ENCODE data around the gene IFNK. TPM values are rescaled to one million over a fixed set of nuclear protein-coding genes. Genes with fewer than 3 reads are reported as not detected.
A peak's percentile ranks its signal among the peaks of the same experiment; 100 is the strongest.

Gene IFNK
- total RNA-seq, 6 experiments from 2014 or later, result not detected

- intact Hi-C loops (cut with DNase I), result no loop called here
- DNase-seq, result no peak
- Histone ChIP-seq H3K27ac (no peak overlapping the region), H3K9me3 (no peaks in the 10 kb centered on the region), H3K36me3 (no peaks in the 10 kb centered on the region), H3K4me3 (no peak overlapping the region), H3K4me1 (peaks cover 0 to 56% (median 12%) of the 10 kb centered on the region in 4 donors), H3K27me3 (no peaks in the 10 kb centered on the region)
- TF ChIP-seq CTCF (IDR thresholded peaks at IDR 0.05), result no peak
- ATAC-seq, result no peak
- 65% methylated on average over 3 of the region's 3 CpGs for WGBS (ENCODE audit: insufficient coverage, low coverage, low lambda C conversion rate, missing lambda C conversion rate)
These were observed 12.1 kb downstream of the IFNK start for GRCh38 chr9:27536168-27536567.

DNA sequence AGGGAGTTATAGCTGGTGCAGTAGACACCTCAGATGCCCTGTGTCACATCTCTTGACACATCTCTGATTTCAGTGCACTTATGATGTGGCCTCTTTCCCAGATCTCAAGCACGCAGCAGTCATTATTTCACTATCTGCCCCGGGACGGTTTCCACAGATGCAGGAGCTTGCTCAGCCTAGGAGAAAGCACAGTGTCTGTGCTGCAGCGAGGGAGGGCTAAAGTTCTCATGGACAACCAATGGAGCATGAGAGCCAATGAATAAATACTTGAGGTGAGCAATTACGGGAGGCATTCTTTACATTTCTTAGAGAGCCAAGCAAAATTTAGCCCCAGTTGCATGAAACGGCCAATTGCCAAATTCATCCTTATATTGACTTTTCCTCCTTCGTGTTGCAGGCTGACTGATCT lies 12.9 kb downstream of the IFNK start:
- TF ChIP-seq CTCF (IDR thresholded peaks at IDR 0.05) (no peak), POLR2A (IDR thresholded peaks at IDR 0.05) (no peak)
- Histone ChIP-seq H3K4me1 (peaks cover 0 to 47% (median 12%) of the 10 kb centered on the region in 4 donors), H3K4me3 (no peak overlapping the region), H3K9me3 (no peaks in the 10 kb centered on the region), H3K27ac (peak overlapping the region in 1 of 3 donors; percentile 0), H3K27me3 (no peaks in the 10 kb centered on the region), H3K36me3 (no peaks in the 10 kb centered on the region)
- intact Hi-C loops (cut with DNase I), result no loop called here
- peak; percentile 14 to 57 (median 40) for ATAC-seq
- DNase-seq, result peak in 1 of 3 donors; percentile 25
- 34% methylated on average over 7 of the region's 7 CpGs for WGBS (ENCODE audit: insufficient coverage, low coverage, low lambda C conversion rate, missing lambda C conversion rate)

DNA sequence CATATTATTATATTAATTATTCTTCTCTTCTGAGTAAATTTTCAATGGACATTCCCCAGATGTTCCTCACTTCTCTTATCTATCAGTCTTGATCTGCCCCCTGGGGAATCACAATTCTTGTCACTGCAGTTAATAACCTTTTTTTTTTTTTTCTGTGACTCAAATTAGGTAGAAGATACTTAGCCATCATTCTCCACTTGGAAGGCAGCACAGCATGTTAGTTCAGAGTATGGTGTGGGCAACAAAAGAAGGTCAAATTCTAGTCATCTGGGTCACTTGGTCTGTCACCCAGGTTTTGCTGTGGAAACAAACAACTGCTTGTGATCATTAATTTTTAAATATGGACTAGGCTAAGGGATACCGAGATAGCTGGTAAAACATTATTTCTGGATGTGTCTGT lies 13.7 kb downstream of the IFNK start:
- Histone ChIP-seq H3K27ac (peak overlapping the region in 2 of 3 donors; percentile 0 to 6), H3K4me3 (no peak overlapping the region), H3K9me3 (no peaks in the 10 kb centered on the region), H3K4me1 (peaks cover 0 to 43% (median 12%) of the 10 kb centered on the region in 4 donors), H3K36me3 (no peaks in the 10 kb centered on the region), H3K27me3 (no peaks in the 10 kb centered on the region)
- intact Hi-C loops (cut with DNase I), result no loop called here
- no peak for TF ChIP-seq CTCF (IDR thresholded peaks at IDR 0.05)
- no peak for TF ChIP-seq POLR2A (IDR thresholded peaks at IDR 0.05)
- WGBS (ENCODE audit: insufficient coverage, low coverage, low lambda C conversion rate, missing lambda C conversion rate), result 36% methylated on average over 1 of the region's 1 CpG
- ATAC-seq (no peak), DNase-seq (no peak)

GRCh38 chr9:27538647-27539046 lies 14.6 kb downstream of the IFNK start:
- intact Hi-C loops (cut with DNase I), result no loop called here
- ATAC-seq (peak in 1 of 4 donors; percentile 7), DNase-seq (no peak)
- H3K9me3 ChIP-seq, result no peaks in the 10 kb centered on the region
- peaks cover 0 to 43% (median 12%) of the 10 kb centered on the region in 4 donors for H3K4me1 ChIP-seq
- no peaks in the 10 kb centered on the region for H3K27me3 ChIP-seq
- peak overlapping the region; percentile 6 to 82 (median 80) for H3K27ac ChIP-seq
- no peak for TF ChIP-seq POLR2A (IDR thresholded peaks at IDR 0.05)
- no peak for TF ChIP-seq CTCF (IDR thresholded peaks at IDR 0.05)
- no peaks in the 10 kb centered on the region for H3K36me3 ChIP-seq
- no peak overlapping the region for H3K4me3 ChIP-seq
- 64% methylated on average over 3 of the region's 3 CpGs for WGBS (ENCODE audit: insufficient coverage, low coverage, low lambda C conversion rate, missing lambda C conversion rate)
